GM12891 (cell line): ENCODE data around the gene GPR180.

Source experiments
- PAX5 ChIP-seq: IDR thresholded peaks from 2 replicates; pipeline ENCODE4 v1.6.1; 2011; ENCODE audit warnings: low read length, moderate library complexity, mild to moderate bottlenecking; ENCODE audit not compliant: insufficient read depth, severe bottlenecking
- POLR2A ChIP-seq: IDR thresholded peaks from 2 replicates; pipeline ENCODE4 v1.6.1; 2011; ENCODE audit warnings: low read depth, low read length, control low read depth
- POLR2AphosphoS5 ChIP-seq: IDR thresholded peaks from 2 replicates; pipeline ENCODE4 v1.6.1; 2011; ENCODE audit warnings: low read depth, low read length, control low read depth
- POU2F2 ChIP-seq: IDR thresholded peaks from 2 replicates; pipeline ENCODE4 v1.6.1; 2011; ENCODE audit warnings: low read depth, mild to moderate bottlenecking, control low read depth, low read length, moderate library complexity
- SPI1 ChIP-seq: IDR thresholded peaks from 2 replicates; pipeline ENCODE4 v1.6.1; 2011; ENCODE audit warnings: low read depth, low read length, control low read depth
- TAF1 ChIP-seq: IDR thresholded peaks from 2 replicates; pipeline ENCODE4 v1.6.1; 2011; ENCODE audit warnings: low read depth, low read length, control low read depth

DNA sequence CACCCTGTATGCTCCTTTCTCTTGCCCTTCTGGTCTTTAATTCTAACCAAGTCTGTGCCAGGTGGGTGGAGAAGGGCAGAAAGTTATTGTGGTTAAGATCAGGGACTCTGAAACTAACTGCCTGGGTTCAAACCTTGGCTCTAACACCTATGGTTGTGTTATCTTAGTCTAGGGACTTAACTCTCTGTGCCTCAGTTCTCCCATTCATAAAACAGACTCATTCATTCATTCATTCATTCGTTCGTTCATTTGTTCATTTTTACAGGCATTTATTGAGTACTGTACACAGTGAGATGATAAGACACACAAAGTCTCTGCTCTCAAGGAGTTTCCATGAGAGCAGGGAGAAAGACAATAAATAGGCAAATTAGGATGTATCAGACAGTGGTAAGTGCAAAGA is 80.6 kb downstream of the GPR180 start:
- TF ChIP-seq POLR2AphosphoS5 (no peak), POLR2A (no peak), TAF1 (no peak), PAX5 (no peak), SPI1 (no peak), POU2F2 (no peak)
